ENCODE results near the gene GGCT. TPM values are rescaled to one million over a fixed set of nuclear protein-coding genes. Genes with fewer than 3 reads are reported as not detected.
"Not testable (repeated sequence)": the region's sequence is repeated elsewhere in the genome, so short reads cannot be mapped to it uniquely, and the experiment has no call there.

GGCT gene
- total RNA-seq, 1 experiment from 2014 or later: 89.5 TPM

GRCh38 chr7:30487371-30487770, 17.3 kb downstream of the GGCT start:
- DNase-seq (ENCODE audit: low spot score): no peak
- in situ Hi-C loops (cut with HindIII; ENCODE audit: low sequenced_read_pairs): no loop called here

- in situ Hi-C loops (cut with HindIII; ENCODE audit: low sequenced_read_pairs): no loop called here
- no peak for DNase-seq (ENCODE audit: low spot score)
These were observed 19.0 kb downstream of the GGCT start for GRCh38 chr7:30485667-30486066.

- in situ Hi-C loops (cut with HindIII; ENCODE audit: low sequenced_read_pairs); DNase-seq (ENCODE audit: low spot score): not testable (repeated sequence)
These were observed 23.2 kb downstream of the GGCT start for GRCh38 chr7:30481416-30481815.

GRCh38 chr7:30479202-30480120, 25.2 kb downstream of the GGCT start:
- DNase-seq (ENCODE audit: low spot score): no peak
- in situ Hi-C loops (cut with HindIII; ENCODE audit: low sequenced_read_pairs): no loop called here

- in situ Hi-C loops (cut with HindIII; ENCODE audit: low sequenced_read_pairs): no loop called here
- peak; percentile 64 for DNase-seq (ENCODE audit: low spot score)
These were observed 26.1 kb downstream of the GGCT start, which contains the start of gene NOD1 for GRCh38 chr7:30478349-30479201. Gene NOD1, minus strand, starts transcription at chr7:30478784. Its CDS starts 21,863 bp downstream, at chr7:30456921.

- in situ Hi-C loops (cut with HindIII; ENCODE audit: low sequenced_read_pairs): no loop called here
- DNase-seq (ENCODE audit: low spot score): no peak
These were observed 28.0 kb downstream of the GGCT start for GRCh38 chr7:30476459-30477145.

GRCh38 chr7:30475580-30475979, 29.0 kb downstream of the GGCT start:
- DNase-seq (ENCODE audit: low spot score): no peak
- in situ Hi-C loops (cut with HindIII; ENCODE audit: low sequenced_read_pairs): no loop called here

GRCh38 chr7:30474893-30475292, 29.7 kb downstream of the GGCT start:
- in situ Hi-C loops (cut with HindIII; ENCODE audit: low sequenced_read_pairs): no loop called here
- DNase-seq (ENCODE audit: low spot score): no peak

GRCh38 chr7:30474485-30474884, 30.1 kb downstream of the GGCT start:
- in situ Hi-C loops (cut with HindIII; ENCODE audit: low sequenced_read_pairs): no loop called here
- DNase-seq (ENCODE audit: low spot score): no peak

GRCh38 chr7:30473903-30474302, 30.7 kb downstream of the GGCT start:
- DNase-seq (ENCODE audit: low spot score): no peak
- in situ Hi-C loops (cut with HindIII; ENCODE audit: low sequenced_read_pairs): no loop called here

GRCh38 chr7:30472784-30473775, 31.5 kb downstream of the GGCT start:
- DNase-seq (ENCODE audit: low spot score): no peak
- in situ Hi-C loops (cut with HindIII; ENCODE audit: low sequenced_read_pairs): no loop called here

- in situ Hi-C loops (cut with HindIII; ENCODE audit: low sequenced_read_pairs): no loop called here
- DNase-seq (ENCODE audit: low spot score): no peak
These were observed 32.4 kb downstream of the GGCT start for GRCh38 chr7:30472081-30472783.

- in situ Hi-C loops (cut with HindIII; ENCODE audit: low sequenced_read_pairs): no loop called here
- DNase-seq (ENCODE audit: low spot score): no peak
These were observed 33.4 kb downstream of the GGCT start for GRCh38 chr7:30471205-30471604.

- in situ Hi-C loops (cut with HindIII; ENCODE audit: low sequenced_read_pairs): no loop called here
- no peak for DNase-seq (ENCODE audit: low spot score)
These were observed 33.9 kb downstream of the GGCT start for GRCh38 chr7:30470771-30471170.

- in situ Hi-C loops (cut with HindIII; ENCODE audit: low sequenced_read_pairs): no loop called here
- DNase-seq (ENCODE audit: low spot score): peak; percentile 91
These were observed 34.4 kb downstream of the GGCT start for GRCh38 chr7:30470163-30470770.

GRCh38 chr7:30469303-30469702, 35.3 kb downstream of the GGCT start:
- DNase-seq (ENCODE audit: low spot score): peak; percentile 79
- in situ Hi-C loops (cut with HindIII; ENCODE audit: low sequenced_read_pairs): no loop called here

GRCh38 chr7:30468791-30469190, 35.8 kb downstream of the GGCT start:
- DNase-seq (ENCODE audit: low spot score): no peak
- in situ Hi-C loops (cut with HindIII; ENCODE audit: low sequenced_read_pairs): no loop called here

All from G401 (cell line).